ENCODE results near the gene OCA2. TPM values are rescaled to one million over a fixed set of nuclear protein-coding genes. Genes with fewer than 3 reads are reported as not detected.

The OCA2 gene
- total and polyA plus RNA-seq, 7 donors, result 0.36 to 0.41 TPM; not detected in 5

GRCh38 chr15:27706300-27706699 is 392.8 kb downstream of the OCA2 start:
- peaks cover 0 to 16% (median 2%) of the 10 kb centered on the region in 4 donors for H3K9me3 ChIP-seq
- H3K27me3 ChIP-seq, result no peaks in the 10 kb centered on the region
- DNase-seq, result no peak
- H3K36me3 ChIP-seq, result no peaks in the 10 kb centered on the region
- no peaks in the 10 kb centered on the region for H3K4me1 ChIP-seq
- H3K27ac ChIP-seq, result no peak overlapping the region
- 86 to 92% methylated on average over 5 of the region's 5 CpGs for WGBS, 2 donors
- intact Hi-C loops (cut with DNase I), result loop anchor here (10.0 kb wide), 1 partner anchor 79 kb away; no protein-coding TSS in a partner anchor
- TF ChIP-seq POLR2A (IDR thresholded peaks at IDR 0.05), result no peak
- TF ChIP-seq CTCF (IDR thresholded peaks at IDR 0.05), result no peak
- no peak for TF ChIP-seq POLR2AphosphoS5 (IDR thresholded peaks at IDR 0.05)
- no peak for TF ChIP-seq EP300 (IDR thresholded peaks at IDR 0.05)
- H3K4me3 ChIP-seq, result no peak overlapping the region

GRCh38 chr15:27705056-27705455 is 394.1 kb downstream of the OCA2 start:
- no peaks in the 10 kb centered on the region for H3K36me3 ChIP-seq
- intact Hi-C loops (cut with DNase I), result loop anchor here (10.0 kb wide), 1 partner anchor 80 kb away; no protein-coding TSS in a partner anchor
- peaks cover 0 to 13% (median 2%) of the 10 kb centered on the region in 4 donors for H3K9me3 ChIP-seq
- H3K4me1 ChIP-seq, result no peaks in the 10 kb centered on the region
- WGBS, 2 donors, result 71 to 78% methylated on average over 5 of the region's 5 CpGs
- no peak for DNase-seq
- H3K27me3 ChIP-seq, result no peaks in the 10 kb centered on the region
- no peak overlapping the region for H3K4me3 ChIP-seq
- no peak overlapping the region for H3K27ac ChIP-seq
- no peak for TF ChIP-seq POLR2AphosphoS5 (IDR thresholded peaks at IDR 0.05)
- TF ChIP-seq POLR2A (IDR thresholded peaks at IDR 0.05), result no peak
- no peak for TF ChIP-seq CTCF (IDR thresholded peaks at IDR 0.05)
- TF ChIP-seq EP300 (IDR thresholded peaks at IDR 0.05), result no peak

Other genes with a start within 250 kb of the OCA2 start
- 10 to 100 TPM; 42.5 to 85.6 (median 52.5) TPM for gene HERC2, start 222.9 kb upstream of the OCA2 start, total RNA-seq
- gene HERC2, start 222.9 kb upstream of the OCA2 start, polyA plus RNA-seq, result 10 to 100 TPM; 11.1 to 36.9 (median 15.0) TPM